ENCODE data around the gene NUP85. TPM values are rescaled to one million over a fixed set of nuclear protein-coding genes. Genes with fewer than 3 reads are reported as not detected.

Gene NUP85
- total and polyA plus RNA-seq, 11 donors = 9.4 to 40.9 (median 21.5) TPM

- Histone ChIP-seq H3K4me1 (peaks cover 0 to 36% (median 23%) of the 10 kb centered on the region in 12 donors), H3K36me3 (peaks cover 0 to 17% (median 15%) of the 10 kb centered on the region in 9 donors), H3K27ac (peak overlapping the region in 4 of 12 donors; percentile 96 to 100 (median 99)), H3K27me3 (no peaks in the 10 kb centered on the region), H3K9me3 (no peaks in the 10 kb centered on the region), H3K4me3 (no peak overlapping the region)
- TF ChIP-seq CTCF (IDR thresholded peaks at IDR 0.05) (no peak), POLR2A (IDR thresholded peaks at IDR 0.05) (no peak)
- WGBS, 4 donors = 85 to 89% (median 86%) methylated on average over 9 of the region's 9 CpGs
- intact Hi-C loops (cut with DNase I) = loop anchor here in 3 of 10 donors (2.0 to 10.0 kb wide), 5 partner anchors 21 to 199 kb away; partner anchors contain the start of genes CDR2L (in 1 of the 3), JPT1 (in 1 of the 3) and NUP85 (in 1 of the 3)
- DNase-seq (no peak), ATAC-seq (no peak)
Measured at GRCh38 chr17:75183999-75184884, 21.2 kb upstream of the NUP85 start.

- Histone ChIP-seq H3K27ac (no peak overlapping the region), H3K4me1 (peaks cover 0 to 12% (median 0%) of the 10 kb centered on the region in 12 donors), H3K4me3 (no peak overlapping the region), H3K27me3 (no peaks in the 10 kb centered on the region), H3K36me3 (no peaks in the 10 kb centered on the region), H3K9me3 (no peaks in the 10 kb centered on the region)
- intact Hi-C loops (cut with DNase I) = loop anchor here in 1 of 10 donors (10.0 kb wide), 1 partner anchor 204 kb away; the partner anchor contains the start of gene CDR2L
- ATAC-seq = no peak
- TF ChIP-seq CTCF (IDR thresholded peaks at IDR 0.05) = no peak
- no peak for TF ChIP-seq POLR2A (IDR thresholded peaks at IDR 0.05)
- DNase-seq = no peak
- WGBS, 4 donors = 87 to 96% (median 90%) methylated on average over 6 of the region's 6 CpGs
Measured at GRCh38 chr17:75188614-75189013, 16.9 kb upstream of the NUP85 start.

- H3K36me3 ChIP-seq = no peaks in the 10 kb centered on the region
- no peaks in the 10 kb centered on the region for H3K27me3 ChIP-seq
- no peak for DNase-seq
- H3K4me1 ChIP-seq = peaks cover 0 to 9% (median 0%) of the 10 kb centered on the region in 12 donors
- H3K27ac ChIP-seq = no peak overlapping the region
- no peak overlapping the region for H3K4me3 ChIP-seq
- ATAC-seq = no peak
- WGBS, 4 donors = 64 to 72% (median 71%) methylated on average over 4 of the region's 4 CpGs
- intact Hi-C loops (cut with DNase I) = no loop called here
- H3K9me3 ChIP-seq = no peaks in the 10 kb centered on the region
- no peak for TF ChIP-seq CTCF (IDR thresholded peaks at IDR 0.05)
- no peak for TF ChIP-seq POLR2A (IDR thresholded peaks at IDR 0.05)
Measured at GRCh38 chr17:75191584-75191983, 13.9 kb upstream of the NUP85 start.

- Histone ChIP-seq H3K36me3 (no peaks in the 10 kb centered on the region), H3K4me1 (no peaks in the 10 kb centered on the region), H3K4me3 (no peak overlapping the region), H3K27ac (no peak overlapping the region), H3K9me3 (no peaks in the 10 kb centered on the region), H3K27me3 (no peaks in the 10 kb centered on the region)
- ATAC-seq (no peak), DNase-seq (no peak)
- TF ChIP-seq POLR2A (IDR thresholded peaks at IDR 0.05) (no peak), CTCF (IDR thresholded peaks at IDR 0.05) (no peak)
- 75 to 85% (median 83%) methylated on average over 4 of the region's 5 CpGs for WGBS, 4 donors
- intact Hi-C loops (cut with DNase I) = loop anchor here in 1 of 10 donors (5.0 kb wide), 1 partner anchor 233 kb away; no protein-coding TSS in a partner anchor
Measured at GRCh38 chr17:75194879-75195278, 10.6 kb upstream of the NUP85 start.
